Heart right ventricle (tissue), 16 donors: ENCODE data around the gene PLCG1. TPM values are rescaled to one million over a fixed set of nuclear protein-coding genes. Genes with fewer than 3 reads are reported as not detected.

Experiments
- ATAC-seq, 8 donors: fragments of 200-7000 bp; cut with Tn5 transposase; one replicate each; pipeline ENCODE4 v1.9.1; 2020; ENCODE audit warnings: mild to moderate bottlenecking in 8 of 8, moderate library complexity in 8 of 8, moderate number of reproducible peaks in 1 of 8
- DNase-seq, 2 donors: peaks; one replicate each; pipeline ENCODE4 v3.0.0-alpha.2; 2020
- H3K27ac ChIP-seq, 10 donors: fragments of 200-600 bp; sonication (generic) in 2 of 10; one replicate each; pipeline versions ENCODE4 v1.5.0 to v1.8.0; 2020 to 2022; ENCODE audit warnings: mild to moderate bottlenecking in 3 of 10
- H3K27me3 ChIP-seq, 7 donors: fragments of 200-600 bp; one replicate each; pipeline ENCODE4 v1.8.0; 2021 to 2022; ENCODE audit warnings: mild to moderate bottlenecking in 2 of 7
- H3K36me3 ChIP-seq, 9 donors: fragments of 200-600 bp; sonication (generic) in 1 of 9; one replicate each; pipeline versions ENCODE4 v1.5.0 to v1.8.0; 2020 to 2022; ENCODE audit warnings: mild to moderate bottlenecking in 2 of 9
- H3K4me1 ChIP-seq, 9 donors: fragments of 200-600 bp; sonication (generic) in 1 of 9; one replicate each; pipeline versions ENCODE4 v1.5.0 to v1.8.0; 2020 to 2022; ENCODE audit warnings: mild to moderate bottlenecking in 4 of 9
- H3K4me3 ChIP-seq, 10 donors: fragments of 200-600 bp; sonication (generic) in 2 of 10; one replicate each; pipeline versions ENCODE4 v1.5.0 to v1.8.0; 2020 to 2022; ENCODE audit warnings: mild to moderate bottlenecking in 7 of 10, moderate library complexity in 2 of 10
- H3K9me3 ChIP-seq, 11 donors: fragments of 200-600 bp in 10 of 11; sonication (generic) in 2 of 11; one replicate each; pipeline versions ENCODE4 v1.5.0 to v1.8.0; 2013 to 2022; ENCODE audit warnings: mild to moderate bottlenecking in 2 of 11, control low read depth in 1 of 11, moderate library complexity in 1 of 11
- WGBS, 2 donors: extraction: QIAGEN DNeasy Blood & Tissue Kit; methylation state at CpG; one replicate each; pipeline ENCODE4 v1.1.7; 2013; ENCODE audit warnings: inconsistent platforms in 1 of 2; 5-methylcytosine and 5-hydroxymethylcytosine counted together
- intact Hi-C, 10 donors: fragments of 100-400 bp; cut with DNase I; formaldehyde crosslinking; loops; one replicate each; pipeline versions ENCODE4 v1.11.1 to v1.14.2; 2022
- polyA plus RNA-seq, 2 donors: library from polyadenylated mRNA; stranded (reverse); fragments of 200-250 nt; gene quantifications; one replicate each; pipeline ENCODE4 v1.2.3, GENCODE V29; 2013
- total RNA-seq, 10 donors: library from RNA; stranded (reverse); fragmentation: NEBNext Ultra II Directional in 3 of 10; extraction: Animal tissue kit (Norgen Biotek cat#: 25700) in 3 of 10; gene quantifications; one replicate each; pipeline versions ENCODE4 v1.2.1 to v1.2.4, GENCODE V29; 2021 to 2023
- TF ChIP-seq, protein P1 (sequence below), 9 donors: fragments of 200-600 bp; sonication (generic) in 2 of 9; IDR thresholded peaks; one replicate each; pipeline versions ENCODE4 v1.5.0 to v1.8.0; 2021 to 2022; ENCODE audit warnings: antibody characterized with exemption in 9 of 9, mild to moderate bottlenecking in 5 of 9, moderate library complexity in 1 of 9
- donor health status: Arrhythmogenic right ventricular cardiomyopathy.
- donor health status: ischemic (EF 13 %, LVEDD 7.1; RV severe dilation, severe dysfunction).
- donor health status: healthy with polysubstance abuse.
- donor health status: DM: no; HTN: yes; CAD: no.
- donor health status: DM: no; HTN: no; CAD: no.
- donor health status: ischemic (EF 25% LVEDD 6.9; RV normal size, moderate dysfunction).
- donor health status: ischemic (EF 25% LVEDD 5.7; RV mildly dilated, moderate dysfunction).
- donor health status: healthy.
- donor health status: DM: yes; HTN: yes; CAD: no.
- donor health status: Ischemic cardiomyopathy.
- donor health status: ischemic (EF 35%, LVEDD 5.7; RV mildly dilated, moderate dysfunction).
- donor health status: nonischemic (EF 11% LVEDD 7.7; RV severe dilation, severe dysfunction).
- donor health status: DM: yes; HTN: yes; CAD: no.
- donor health status: PGD.
- donor health status: ischemic (EF 29% LVEDD 5.4; RV normal size, mild dysfunction).
- donor health status: nonischemic (EF 23%, LVEDD 6.1; RV moderate dilation, normal function).

PLCG1 gene
- total and polyA plus RNA-seq, 12 donors = 36.6 to 81.7 (median 47.9) TPM

GRCh38 chr20:41170386-41171105 is 33.2 kb downstream of the PLCG1 start:
- TF ChIP-seq, protein P1, sequence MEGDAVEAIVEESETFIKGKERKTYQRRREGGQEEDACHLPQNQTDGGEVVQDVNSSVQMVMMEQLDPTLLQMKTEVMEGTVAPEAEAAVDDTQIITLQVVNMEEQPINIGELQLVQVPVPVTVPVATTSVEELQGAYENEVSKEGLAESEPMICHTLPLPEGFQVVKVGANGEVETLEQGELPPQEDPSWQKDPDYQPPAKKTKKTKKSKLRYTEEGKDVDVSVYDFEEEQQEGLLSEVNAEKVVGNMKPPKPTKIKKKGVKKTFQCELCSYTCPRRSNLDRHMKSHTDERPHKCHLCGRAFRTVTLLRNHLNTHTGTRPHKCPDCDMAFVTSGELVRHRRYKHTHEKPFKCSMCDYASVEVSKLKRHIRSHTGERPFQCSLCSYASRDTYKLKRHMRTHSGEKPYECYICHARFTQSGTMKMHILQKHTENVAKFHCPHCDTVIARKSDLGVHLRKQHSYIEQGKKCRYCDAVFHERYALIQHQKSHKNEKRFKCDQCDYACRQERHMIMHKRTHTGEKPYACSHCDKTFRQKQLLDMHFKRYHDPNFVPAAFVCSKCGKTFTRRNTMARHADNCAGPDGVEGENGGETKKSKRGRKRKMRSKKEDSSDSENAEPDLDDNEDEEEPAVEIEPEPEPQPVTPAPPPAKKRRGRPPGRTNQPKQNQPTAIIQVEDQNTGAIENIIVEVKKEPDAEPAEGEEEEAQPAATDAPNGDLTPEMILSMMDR (IDR thresholded peaks at IDR 0.05) = no peak
- DNase-seq (no peak), ATAC-seq (no peak)
- H3K27me3 ChIP-seq = no peaks in the 10 kb centered on the region
- intact Hi-C loops = loop anchor here in 8 of 10 donors (5.0 to 10.0 kb wide), 8 partner anchors 33 to 242 kb away; partner anchors contain the start of genes PLCG1 (in 3 of the 8) and ZHX3 (in 3 of the 8)
- H3K9me3 ChIP-seq = no peaks in the 10 kb centered on the region
- WGBS, 2 donors = 82 to 86% methylated on average over 6 of the region's 6 CpGs
- peaks cover 20 to 45% (median 39%) of the 10 kb centered on the region in 9 donors for H3K4me1 ChIP-seq
- H3K36me3 ChIP-seq = peaks cover 9 to 99% (median 72%) of the 10 kb centered on the region in 9 donors
- H3K4me3 ChIP-seq = no peak overlapping the region
- peak overlapping the region in 5 of 10 donors; percentile 10 to 90 (median 18) for H3K27ac ChIP-seq

DNA sequence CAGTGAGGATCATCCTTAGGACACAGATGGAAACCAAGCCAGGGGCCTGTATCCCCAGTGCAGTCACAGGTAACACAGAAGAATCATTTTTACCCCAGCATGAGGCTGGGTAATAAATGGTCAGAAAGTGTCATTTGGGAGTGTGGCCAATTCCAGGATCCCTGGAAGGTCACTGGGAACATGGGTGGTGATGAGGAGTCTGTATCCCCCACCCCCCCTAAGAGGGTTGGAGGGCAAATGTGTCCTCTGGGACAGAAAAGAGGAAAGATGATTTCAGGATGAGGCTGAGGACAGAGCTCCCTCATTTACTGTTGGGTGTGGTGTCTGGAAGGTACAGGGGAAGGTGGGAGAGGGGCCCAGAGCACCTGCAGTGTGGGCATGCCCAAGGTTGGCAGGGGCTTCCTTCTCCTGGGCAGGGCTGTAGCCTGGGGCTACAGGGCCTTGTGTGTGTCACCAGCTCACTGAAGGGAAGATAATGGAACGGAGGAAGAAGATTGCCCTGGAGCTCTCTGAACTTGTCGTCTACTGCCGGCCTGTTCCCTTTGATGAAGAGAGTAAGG is 34.5 kb downstream of the PLCG1 start:
- 43 to 62% methylated on average over 3 of the region's 3 CpGs for WGBS, 2 donors
- H3K27me3 ChIP-seq = no peaks in the 10 kb centered on the region
- TF ChIP-seq, protein P1 (IDR thresholded peaks at IDR 0.05) = no peak
- H3K4me3 ChIP-seq = no peak overlapping the region
- H3K4me1 ChIP-seq = peaks cover 26 to 58% (median 50%) of the 10 kb centered on the region in 9 donors
- intact Hi-C loops = loop anchor here in 9 of 10 donors (2.0 to 10.0 kb wide), 12 partner anchors 35 to 240 kb away; partner anchors contain the start of genes PLCG1 (in 4 of the 9) and ZHX3 (in 3 of the 9)
- no peak for ATAC-seq
- H3K36me3 ChIP-seq = peaks cover 0 to 99% (median 61%) of the 10 kb centered on the region in 9 donors
- no peaks in the 10 kb centered on the region for H3K9me3 ChIP-seq
- H3K27ac ChIP-seq = peak overlapping the region; percentile 55 to 93 (median 85)
- no peak for DNase-seq

GRCh38 chr20:41172296-41173140 is 35.2 kb downstream of the PLCG1 start:
- H3K4me3 ChIP-seq = peak overlapping the region in 1 of 10 donors; percentile 0
- H3K27me3 ChIP-seq = no peaks in the 10 kb centered on the region
- ATAC-seq = peak in 7 of 8 donors; percentile 2 to 20 (median 15)
- no peaks in the 10 kb centered on the region for H3K9me3 ChIP-seq
- peaks cover 26 to 65% (median 55%) of the 10 kb centered on the region in 9 donors for H3K4me1 ChIP-seq
- H3K27ac ChIP-seq = peak overlapping the region; percentile 55 to 93 (median 85)
- DNase-seq = peak in 1 of 2 donors; percentile 14
- H3K36me3 ChIP-seq = peaks cover 0 to 99% (median 55%) of the 10 kb centered on the region in 9 donors
- TF ChIP-seq, protein P1 (IDR thresholded peaks at IDR 0.05) = no peak
- intact Hi-C loops = loop anchor here (1.0 to 10.0 kb wide), 14 partner anchors 35 to 240 kb away; partner anchors contain the start of genes LPIN3 (in 5 of the 10), PLCG1 (in 4 of the 10) and ZHX3 (in 3 of the 10)
- 49 to 54% methylated on average over 18 of the region's 18 CpGs for WGBS, 2 donors
